Activated CD4-positive, alpha-beta memory T cell treated with anti-CD3 and anti-CD28 coated beads for 36 hours (primary cell): ENCODE measurements around the gene WSB2. TPM values are rescaled to one million over a fixed set of nuclear protein-coding genes. Genes with fewer than 3 reads are reported as not detected.

Source experiments
- total RNA-seq, 2 experiments: library from RNA; stranded (reverse); gene quantifications; one replicate each; pipeline ENCODE4 v1.2.3, GENCODE V29; 2021

Gene WSB2
- total RNA-seq, 2 experiments from 2014 or later = 93.2 to 102 TPM

Other genes with a start within 250 kb of the WSB2 start
- gene KSR2, start 92.2 kb downstream of the WSB2 start, total RNA-seq = under 1 TPM; 0.12 to 0.45 TPM
- 10 to 100 TPM; 65.8 to 70.8 TPM for gene RFC5, start 44.5 kb downstream of the WSB2 start, total RNA-seq
- 1 to 10 TPM; 5.7 to 7.6 TPM for gene VSIG10, start 42.8 kb upstream of the WSB2 start, total RNA-seq
- 100 to 1,000 TPM; 128 to 132 TPM for gene PEBP1, start 74.9 kb upstream of the WSB2 start, total RNA-seq